Measurements from ENCODE around the gene CD1D.
"Not testable (repeated sequence)": the region's sequence is repeated elsewhere in the genome, so short reads cannot be mapped to it uniquely, and the experiment has no call there.

CD1D gene

GRCh38 chr1:158176849-158177699 is 3.6 kb upstream of the CD1D start:
- peak; percentile 1 for DNase-seq

GRCh38 chr1:158177700-158178450 is 2.8 kb upstream of the CD1D start:
- DNase-seq, result peak; percentile 61

GRCh38 chr1:158179301-158180041 is 1.2 kb upstream of the CD1D start:
- DNase-seq, result no peak

GRCh38 chr1:158181577-158181922 is 855 bp downstream of the CD1D start:
- DNase-seq, result no peak

- no peak for DNase-seq
Observed at GRCh38 chr1:158185770-158186169, 5.1 kb downstream of the CD1D start.

- DNase-seq, result no peak
Observed at GRCh38 chr1:158186180-158186579, 5.5 kb downstream of the CD1D start.

- DNase-seq, result no peak
Observed at GRCh38 chr1:158188611-158189010, 7.9 kb downstream of the CD1D start.

GRCh38 chr1:158189624-158190023 is 8.9 kb downstream of the CD1D start:
- no peak for DNase-seq

GRCh38 chr1:158191299-158191698 is 10.6 kb downstream of the CD1D start:
- no peak for DNase-seq

GRCh38 chr1:158196461-158196860 is 15.8 kb downstream of the CD1D start:
- no peak for DNase-seq

GRCh38 chr1:158199849-158200248 is 19.2 kb downstream of the CD1D start:
- DNase-seq, result no peak

GRCh38 chr1:158200527-158200926 is 19.8 kb downstream of the CD1D start:
- DNase-seq, result no peak

- no peak for DNase-seq
Observed at GRCh38 chr1:158203693-158204457, 23.2 kb downstream of the CD1D start.

- no peak for DNase-seq
Observed at GRCh38 chr1:158204458-158204827, 23.7 kb downstream of the CD1D start.

GRCh38 chr1:158208586-158209116 is 28.0 kb downstream of the CD1D start:
- DNase-seq, result no peak

GRCh38 chr1:158212320-158212719 is 31.6 kb downstream of the CD1D start:
- no peak for DNase-seq

- DNase-seq, result not testable (repeated sequence)
Observed at GRCh38 chr1:158223445-158223844, 42.8 kb downstream of the CD1D start.

- peak; percentile 67 for DNase-seq
Observed at GRCh38 chr1:158227904-158228623, 47.4 kb downstream of the CD1D start.

Data from NCI-H510A (cell line).